HEK293 (cell line): ENCODE results near the gene IL34.
"Not testable (repeated sequence)": the region's sequence is repeated elsewhere in the genome, so short reads cannot be mapped to it uniquely, and the experiment has no call there.

Experiments
- CTCF ChIA-PET: fragments of 350-600 bp; formaldehyde crosslinking; extraction: SDS; loops from one replicate; lab custom pipeline; 2021; ENCODE audit warnings: antibody characterized with exemption; lab: Yijun Ruan, JAX
- POLR2A ChIA-PET: fragments of 300-600 bp; formaldehyde crosslinking; extraction: SDS; loops from one replicate; lab custom pipeline; 2020; ENCODE audit warnings: antibody characterized with exemption, inconsistent platforms; lab: Yijun Ruan, JAX
- H3K27ac ChIP-seq: fragments of 200-500 bp; sonication (Bioruptor generic); 2 replicates; pipeline ENCODE4 v1.5.1; 2014; ENCODE audit warnings: low read depth, low read length, control low read depth, inconsistent platforms; ENCODE audit errors: extremely low read depth
- H3K36me3 ChIP-seq, 2 experiments: fragments of 200-500 bp in 1 of 2; sonication (Bioruptor generic) in 1 of 2; 1 replicate in 1 of 2; 2 replicates in 1 of 2; pipeline ENCODE4 v1.5.1; 2014 to 2017; ENCODE audit warnings: inconsistent platforms in 2 of 2, low read length in 2 of 2; ENCODE audit not compliant: control insufficient read depth in 2 of 2, insufficient read depth in 1 of 2
- H3K4me1 ChIP-seq: fragments of 200-500 bp; sonication (Bioruptor generic); 2 replicates; pipeline ENCODE4 v1.5.1; 2014; ENCODE audit warnings: mild to moderate bottlenecking, low read length, inconsistent platforms; ENCODE audit not compliant: control insufficient read depth, insufficient read depth
- H3K4me3 ChIP-seq: 2 replicates; pipeline ENCODE4 v1.5.1; 2011; ENCODE audit warnings: low read depth, mild to moderate bottlenecking, control low read depth, low read length, moderate library complexity
- H3K9me3 ChIP-seq: fragments of 200-500 bp; sonication (Bioruptor generic); 2 replicates; pipeline ENCODE4 v1.5.1; 2014; ENCODE audit warnings: low read depth, low read length, inconsistent platforms; ENCODE audit not compliant: control insufficient read depth, insufficient read depth
- GLIS2 ChIP-seq: fragments of 450-650 bp; formaldehyde crosslinking; IDR thresholded peaks from 2 replicates; pipeline ENCODE4 v1.5.1; 2016; ENCODE audit warnings: missing biosample characterization, missing genetic modification characterization
- OVOL3 ChIP-seq: fragments of 450-650 bp; formaldehyde crosslinking; IDR thresholded peaks from 2 replicates; pipeline ENCODE4 v1.5.1; 2016; ENCODE audit warnings: missing biosample characterization, missing genetic modification characterization
- SCRT1 ChIP-seq: fragments of 450-650 bp; formaldehyde crosslinking; IDR thresholded peaks from 2 replicates; pipeline ENCODE4 v1.5.1; 2016; ENCODE audit warnings: missing biosample characterization, missing genetic modification characterization, borderline replicate concordance
- SCRT2 ChIP-seq: fragments of 450-650 bp; formaldehyde crosslinking; IDR thresholded peaks from 2 replicates; pipeline ENCODE4 v1.5.1; 2016; ENCODE audit warnings: missing biosample characterization, missing genetic modification characterization
- ZBTB20 ChIP-seq: fragments of 450-650 bp; formaldehyde crosslinking; IDR thresholded peaks from 2 replicates; pipeline ENCODE4 v1.5.1; 2016; ENCODE audit warnings: missing biosample characterization, missing genetic modification characterization
- ZNF121 ChIP-seq: fragments of 450-650 bp; formaldehyde crosslinking; IDR thresholded peaks from 2 replicates; pipeline ENCODE4 v1.5.1; 2016; ENCODE audit warnings: missing biosample characterization, missing genetic modification characterization
- ZNF138 ChIP-seq: fragments of 450-650 bp; formaldehyde crosslinking; IDR thresholded peaks from 2 replicates; pipeline ENCODE4 v1.5.1; 2016; ENCODE audit warnings: missing biosample characterization, missing genetic modification characterization, borderline replicate concordance
- ZNF140 ChIP-seq: fragments of 450-650 bp; formaldehyde crosslinking; IDR thresholded peaks from 2 replicates; pipeline ENCODE4 v1.5.1; 2016; ENCODE audit warnings: missing biosample characterization, missing genetic modification characterization
- ZNF248 ChIP-seq: fragments of 450-650 bp; formaldehyde crosslinking; IDR thresholded peaks from 2 replicates; pipeline ENCODE4 v1.5.1; 2017; ENCODE audit warnings: missing biosample characterization, missing genetic modification characterization
- ZNF518A ChIP-seq: fragments of 450-650 bp; formaldehyde crosslinking; conservative IDR thresholded peaks from 2 replicates; pipeline ENCODE4 v1.5.1; 2016; ENCODE audit warnings: low read depth, missing biosample characterization, missing genetic modification characterization
- ZNF701 ChIP-seq: fragments of 450-650 bp; formaldehyde crosslinking; IDR thresholded peaks from 2 replicates; pipeline ENCODE4 v1.5.1; 2016; ENCODE audit warnings: missing biosample characterization, missing genetic modification characterization

The IL34 gene

GRCh38 chr16:70670175-70670574, 23.8 kb downstream of the IL34 start:
- TF ChIP-seq ZNF121 (tag by site-specific recombination) (no peak), SCRT1 (tag by site-specific recombination) (no peak), ZNF140 (tag by site-specific recombination) (peak; percentile 99), ZNF248 (tag by site-specific recombination) (no peak)
- TF ChIP-seq, all 188 proteins: peak for 1
- Histone ChIP-seq H3K36me3 (peaks cover 52 to 93% of the 10 kb centered on the region in 2 experiments), H3K4me1 (no peaks in the 10 kb centered on the region), H3K4me3 (no peak overlapping the region), H3K9me3 (no peaks in the 10 kb centered on the region), H3K27ac (no peak overlapping the region)
- ChIA-PET POLR2A (interaction anchor here (0.6 to 0.9 kb wide), 2 partner anchors 39 to 289 kb away, joined by 4 read pairs; no protein-coding TSS in a partner anchor), CTCF (no interaction called here)

DNA sequence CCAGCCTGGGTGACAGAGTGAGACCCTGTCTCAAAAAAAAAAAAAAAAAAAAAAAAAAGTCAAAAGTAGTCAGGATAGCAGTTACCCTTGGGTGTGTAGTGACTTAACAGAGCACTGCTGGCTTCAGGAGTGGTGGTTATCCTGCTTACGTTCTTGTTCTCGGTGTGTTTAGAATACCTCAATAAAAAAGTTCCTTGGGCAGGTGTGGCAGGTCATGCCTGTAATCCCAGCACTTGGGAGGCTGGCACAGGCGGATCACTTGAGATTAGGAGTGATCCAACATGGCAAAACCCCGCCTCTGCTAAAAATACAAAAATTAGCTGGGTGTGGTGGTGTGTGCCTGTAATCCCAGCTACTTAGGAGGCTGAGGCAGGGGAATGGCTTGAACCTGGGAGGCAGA, 24.6 kb downstream of the IL34 start:
- CTCF ChIA-PET, H3K4me1 ChIP-seq, H3K9me3 ChIP-seq, H3K4me3 ChIP-seq, POLR2A ChIA-PET, H3K27ac ChIP-seq: not testable (repeated sequence)
- peaks cover 55 to 92% of the 10 kb centered on the region in 2 experiments for H3K36me3 ChIP-seq

DNA sequence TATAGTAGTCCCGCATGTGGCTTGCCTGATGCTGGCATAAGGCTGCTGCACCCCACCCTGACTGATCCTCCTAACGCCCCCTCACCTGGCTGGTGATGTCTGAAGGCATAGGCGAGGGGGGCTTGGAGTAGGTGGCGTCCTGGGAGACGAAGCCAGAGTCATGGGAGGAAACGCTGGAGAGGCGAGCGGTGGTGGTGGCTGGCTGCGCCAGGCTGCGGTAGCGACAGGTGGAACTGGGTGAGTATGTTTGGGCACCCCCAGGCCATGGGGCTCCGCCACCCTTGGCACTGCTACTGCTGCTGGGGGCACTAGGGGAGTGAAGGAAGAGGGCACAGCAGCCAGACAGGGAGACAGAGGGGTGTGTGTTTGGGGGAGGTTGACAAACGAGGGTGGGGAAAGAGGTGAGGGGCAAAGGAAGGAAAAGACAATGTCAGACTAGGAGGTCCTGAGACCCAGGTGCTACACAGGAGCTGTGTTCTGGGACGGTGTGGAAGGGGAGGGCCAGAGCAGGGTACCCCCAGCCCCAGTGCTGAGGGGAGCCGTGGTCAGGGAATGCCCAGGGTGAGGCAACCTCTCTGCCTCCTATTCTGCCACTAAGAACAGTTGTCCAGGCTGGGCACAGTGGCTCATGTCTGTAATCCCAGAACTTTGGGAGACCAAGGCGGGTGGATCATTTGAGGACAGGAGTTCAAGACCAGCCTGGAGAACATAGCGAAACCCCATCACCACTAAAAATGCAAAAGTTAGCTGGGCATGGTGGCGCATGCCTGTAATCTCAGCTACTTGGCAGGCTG, 28.1 kb downstream of the IL34 start:
- H3K9me3 ChIP-seq, result no peaks in the 10 kb centered on the region
- TF ChIP-seq SCRT1 (tag by site-specific recombination) (peak; percentile 79), OVOL3 (tag by site-specific recombination) (no peak), GLIS2 (no peak), SCRT2 (tag by site-specific recombination) (peak; percentile 95), ZNF138 (tag by site-specific recombination) (no peak), ZNF701 (no peak), ZBTB20 (tag by site-specific recombination) (no peak)
- peaks cover 37 to 93% of the 10 kb centered on the region in 2 experiments for H3K36me3 ChIP-seq
- no peaks in the 10 kb centered on the region for H3K4me1 ChIP-seq
- no peak overlapping the region for H3K27ac ChIP-seq
- H3K4me3 ChIP-seq, result no peak overlapping the region
- CTCF ChIA-PET, result interaction anchor here (0.7 kb wide), 1 partner anchor 932 kb away, joined by 3 read pairs; no protein-coding TSS in a partner anchor
- POLR2A ChIA-PET, result no interaction called here

GRCh38 chr16:70675851-70676513, 29.6 kb downstream of the IL34 start:
- H3K4me3 ChIP-seq, result no peak overlapping the region
- peaks cover 24 to 91% of the 10 kb centered on the region in 2 experiments for H3K36me3 ChIP-seq
- no peaks in the 10 kb centered on the region for H3K9me3 ChIP-seq
- TF ChIP-seq ZNF518A (tag by site-specific recombination) (no peak), OVOL3 (tag by site-specific recombination) (no peak)
- no peaks in the 10 kb centered on the region for H3K4me1 ChIP-seq
- H3K27ac ChIP-seq, result no peak overlapping the region
- CTCF ChIA-PET, result interaction anchor here (0.6 kb wide), 1 partner anchor 95 kb away, joined by 3 read pairs; no protein-coding TSS in a partner anchor
- POLR2A ChIA-PET, result no interaction called here
